Cerebellar cortex (tissue), 1 donor: ENCODE data around the gene DRICH1.
A peak's percentile ranks its signal among the peaks of the same experiment; 100 is the strongest.
"Not testable (repeated sequence)": the region's sequence is repeated elsewhere in the genome, so short reads cannot be mapped to it uniquely, and the experiment has no call there.

Source experiments
- DNase-seq: peaks from one replicate; pipeline ENCODE4 v3.0.0-alpha.2; 2015; ENCODE audit warnings: low spot score

Gene DRICH1

GRCh38 chr22:23598805-23599518 is 33.2 kb downstream of the DRICH1 start:
- DNase-seq = no peak

DNA sequence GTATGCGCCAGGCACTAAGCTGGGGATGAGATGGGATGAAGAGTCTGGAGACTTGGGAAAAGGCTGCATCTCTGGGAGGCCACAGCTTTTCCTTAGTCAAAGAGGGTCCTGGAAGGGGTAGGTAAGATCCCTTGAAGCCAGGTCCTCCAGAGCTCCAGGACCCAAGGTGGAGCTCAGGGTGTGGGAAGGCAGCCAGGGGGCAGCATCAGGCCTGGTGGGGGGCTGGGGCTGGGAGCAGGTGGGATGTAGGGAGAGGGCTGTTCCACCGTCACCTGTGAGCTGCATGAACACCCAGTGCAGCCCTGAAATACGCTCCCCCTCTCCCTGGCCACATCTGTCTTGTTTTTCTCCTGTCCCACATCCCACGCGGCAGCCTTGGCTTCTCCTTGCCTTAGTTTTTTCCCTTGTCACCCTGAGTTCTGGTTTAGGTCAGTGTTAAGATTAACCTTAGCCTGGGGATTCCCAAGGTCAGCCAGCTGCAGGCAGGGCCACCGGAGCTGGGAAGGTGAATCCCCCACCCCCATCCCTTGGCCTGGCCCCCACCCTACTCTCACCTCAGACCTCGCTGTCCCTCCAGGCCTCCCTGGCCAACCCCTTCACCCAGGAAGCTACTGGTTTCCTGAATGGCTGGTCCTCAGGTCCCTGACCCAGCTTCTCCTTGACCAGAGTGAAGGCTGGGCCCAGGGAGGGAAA is 34.4 kb downstream of the DRICH1 start:
- DNase-seq = not testable (repeated sequence)

GRCh38 chr22:23595904-23596303 is 36.2 kb downstream of the DRICH1 start:
- DNase-seq = not testable (repeated sequence)

DNA sequence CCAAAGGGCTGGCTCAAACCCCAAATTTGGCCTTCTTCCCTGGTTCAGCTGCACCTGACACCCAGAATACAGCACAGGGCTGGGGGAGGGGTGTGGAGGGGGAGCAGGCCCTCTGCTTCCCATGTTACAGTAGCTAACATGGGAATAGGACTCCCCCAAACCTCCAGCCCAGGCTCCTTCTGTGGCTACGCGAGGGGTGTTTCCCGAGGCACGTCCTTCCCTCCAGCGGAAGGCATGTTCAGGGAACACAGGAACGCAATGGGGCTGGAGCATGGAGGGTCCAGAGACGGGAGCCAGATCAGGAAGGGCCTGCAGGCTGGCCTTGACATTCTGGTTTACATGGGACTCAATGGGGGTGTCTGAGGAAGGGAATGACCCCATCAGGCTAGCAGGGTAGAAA is 40.3 kb downstream of the DRICH1 start:
- DNase-seq = no peak

DNA sequence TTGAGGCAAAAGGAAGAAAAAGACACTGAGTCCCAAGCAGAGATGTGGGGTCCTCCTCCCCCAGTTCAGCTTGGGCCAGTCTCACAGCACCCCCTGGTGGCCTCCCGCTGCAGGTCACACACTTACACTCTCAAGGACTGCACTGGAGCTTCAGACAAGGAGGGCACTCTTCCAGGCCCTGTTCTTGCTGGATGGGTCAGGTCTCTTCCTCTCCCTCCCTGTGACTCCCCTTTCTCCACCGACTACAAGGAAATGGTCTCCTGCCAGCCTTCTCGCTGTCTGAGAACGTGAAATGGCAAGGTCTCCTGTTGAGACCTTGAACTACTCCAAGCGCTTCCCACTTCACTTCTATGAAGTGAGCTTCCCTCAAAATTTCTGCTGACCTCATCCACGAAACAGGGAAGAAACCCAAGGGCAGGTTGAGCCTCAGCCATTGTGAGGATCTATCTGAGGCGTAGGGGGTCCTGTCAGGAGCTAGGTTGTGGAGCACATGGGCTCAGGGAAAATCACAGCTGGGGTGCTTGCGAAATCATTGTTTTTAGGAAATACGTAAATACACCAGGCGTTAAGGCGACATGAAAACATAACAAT is 40.8 kb downstream of the DRICH1 start:
- DNase-seq = peak; percentile 54

DNA sequence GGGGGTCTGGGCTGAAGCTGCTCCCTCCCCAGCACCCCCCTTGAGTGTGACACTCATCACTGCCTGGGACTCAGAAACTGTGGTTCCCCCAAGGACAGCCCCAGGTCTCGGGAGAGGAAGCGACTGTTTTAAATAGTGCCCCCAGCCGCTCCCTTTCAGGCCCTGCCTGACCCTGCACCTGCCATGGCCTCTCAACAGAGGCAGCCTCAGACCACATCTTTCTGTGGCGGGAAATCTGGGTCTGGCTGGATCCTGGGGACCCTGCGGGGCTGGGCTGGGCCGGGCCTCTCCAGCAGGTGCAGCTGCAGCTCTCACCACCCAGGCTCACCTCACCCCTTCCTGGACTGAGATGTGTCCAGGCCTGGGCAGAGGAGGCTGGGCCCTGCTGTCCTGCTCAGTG is 48.3 kb downstream of the DRICH1 start:
- DNase-seq = no peak

GRCh38 chr22:23583153-23583552 is 49.0 kb downstream of the DRICH1 start:
- DNase-seq = no peak

GRCh38 chr22:23581260-23581650 is 50.9 kb downstream of the DRICH1 start:
- DNase-seq = no peak

GRCh38 chr22:23580576-23581259 is 51.4 kb downstream of the DRICH1 start:
- DNase-seq = no peak

GRCh38 chr22:23579870-23580575 is 52.1 kb downstream of the DRICH1 start, which contains the start of gene IGLL1:
Gene IGLL1 (minus strand): TSS chr22:23580290. CDS start chr22:23580190, 100 bp downstream.
- DNase-seq = no peak

GRCh38 chr22:23579280-23579679 is 52.8 kb downstream of the DRICH1 start:
- DNase-seq = no peak

GRCh38 chr22:23578306-23578705 is 53.8 kb downstream of the DRICH1 start:
- DNase-seq = no peak

- DNase-seq = no peak
Observed at GRCh38 chr22:23576681-23577080, 55.4 kb downstream of the DRICH1 start.

- no peak for DNase-seq
Observed at GRCh38 chr22:23575601-23576000, 56.5 kb downstream of the DRICH1 start.

DNA sequence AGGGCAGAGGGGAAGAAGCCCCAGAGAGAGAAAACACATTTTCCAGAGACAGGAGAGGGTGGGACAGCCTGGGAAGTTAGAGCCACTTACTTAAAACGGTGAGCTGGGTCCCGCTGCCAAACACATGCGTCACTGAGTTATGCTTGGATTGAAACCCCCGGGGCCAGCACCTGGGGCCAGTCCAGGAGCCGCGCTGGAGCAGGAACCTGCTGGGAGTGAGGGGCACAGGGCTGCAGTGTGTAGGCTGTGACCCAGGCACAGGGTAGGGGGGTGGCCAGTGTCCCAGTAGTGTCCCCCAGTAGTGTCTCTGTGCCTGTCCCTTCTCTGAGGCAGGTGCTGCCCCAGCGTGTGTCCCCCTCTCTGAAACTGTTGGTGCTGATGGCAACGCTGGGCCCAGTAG is 57.2 kb downstream of the DRICH1 start:
- no peak for DNase-seq

DNA sequence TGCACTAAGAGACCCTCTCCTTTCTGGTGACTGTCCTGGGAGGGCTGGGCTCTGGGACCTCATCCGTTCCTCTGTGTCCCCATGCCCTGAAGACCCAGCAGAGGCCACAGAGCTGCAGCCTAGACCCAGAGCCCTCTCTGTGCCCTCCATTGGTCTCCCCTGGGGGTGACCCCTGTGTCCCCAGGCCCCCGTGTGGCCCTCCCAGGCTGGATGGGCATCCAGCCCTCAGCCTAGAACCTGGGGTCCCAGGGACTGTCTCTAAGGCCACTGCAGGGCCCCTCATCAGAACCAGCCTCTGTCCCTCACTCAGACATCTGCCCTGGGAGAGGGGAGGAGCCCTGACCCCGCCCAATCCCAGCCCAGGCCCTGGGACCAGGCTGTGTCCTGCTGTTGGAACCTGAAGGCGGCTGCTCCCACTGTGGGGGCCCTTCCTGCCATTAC is 57.7 kb downstream of the DRICH1 start:
- no peak for DNase-seq

- not testable (repeated sequence) for DNase-seq
Observed at GRCh38 chr22:23573701-23574235, 58.4 kb downstream of the DRICH1 start.

GRCh38 chr22:23573106-23573505 is 59.0 kb downstream of the DRICH1 start:
- not testable (repeated sequence) for DNase-seq

GRCh38 chr22:23571486-23571885 is 60.6 kb downstream of the DRICH1 start:
- no peak for DNase-seq

DNA sequence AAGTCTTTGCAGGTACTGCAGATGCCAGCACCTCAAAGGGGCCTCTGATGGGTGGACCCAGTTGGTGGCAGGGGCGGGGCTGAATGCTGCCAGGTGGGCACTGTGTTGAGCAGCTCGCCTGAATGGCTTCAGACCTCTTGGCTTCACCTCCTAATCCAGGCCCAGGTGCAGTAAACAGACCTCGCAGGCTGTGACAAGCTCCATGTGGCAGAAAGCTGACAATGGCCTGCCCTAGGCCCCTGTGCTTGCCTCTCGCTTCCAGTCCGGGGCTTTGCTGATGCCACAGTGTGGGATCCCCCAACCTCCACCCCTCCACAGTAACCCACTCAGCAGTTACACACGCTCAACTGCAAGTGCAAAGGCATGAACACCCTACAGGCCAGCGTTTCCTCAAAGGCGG is 61.4 kb downstream of the DRICH1 start:
- DNase-seq = no peak

GRCh38 chr22:23569716-23570115 is 62.4 kb downstream of the DRICH1 start:
- no peak for DNase-seq

GRCh38 chr22:23569291-23569690 is 62.8 kb downstream of the DRICH1 start:
- no peak for DNase-seq
